B cell (primary cell): ENCODE measurements around the gene THAP8.

Source experiments
- EZH2 ChIP-seq: IDR thresholded peaks from 2 replicates; pipeline ENCODE4 v1.6.1; 2012; ENCODE audit warnings: borderline replicate concordance, low read depth, mild to moderate bottlenecking, moderate library complexity, low read length; ENCODE audit not compliant: insufficient read depth, poor library complexity, severe bottlenecking
- TF ChIP-seq, protein P1 (sequence below): fragments of 200-600 bp; IDR thresholded peaks from one replicate; pipeline ENCODE4 v1.8.0; 2022; ENCODE audit warnings: antibody characterized with exemption, mild to moderate bottlenecking

DNA sequence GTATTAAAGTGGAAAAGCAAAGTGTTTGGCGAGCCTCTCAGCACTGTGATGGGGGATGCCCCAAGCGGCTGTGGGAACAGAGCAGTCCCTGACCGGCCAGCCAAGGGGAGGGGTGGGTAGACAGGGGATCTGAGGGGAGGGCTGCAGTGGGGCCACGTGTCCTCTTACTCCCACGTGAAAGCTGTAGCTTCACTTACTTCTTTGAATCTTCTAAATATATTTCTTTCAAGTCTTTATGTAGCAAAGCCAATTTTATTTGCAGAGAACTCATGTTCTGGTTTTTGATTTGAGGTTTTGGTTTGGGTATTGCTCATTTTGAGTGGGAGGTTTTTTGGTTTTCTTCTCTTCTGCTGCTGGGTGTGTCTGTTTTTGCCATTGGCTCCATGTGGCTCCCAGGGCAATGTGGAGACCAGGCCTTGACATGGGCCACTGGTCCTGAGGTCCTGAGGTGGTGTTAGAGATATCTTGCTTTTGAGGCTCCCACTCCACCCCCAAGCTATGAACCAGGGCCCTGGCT is 39.1 kb upstream of the THAP8 start:
- TF ChIP-seq, protein P1, sequence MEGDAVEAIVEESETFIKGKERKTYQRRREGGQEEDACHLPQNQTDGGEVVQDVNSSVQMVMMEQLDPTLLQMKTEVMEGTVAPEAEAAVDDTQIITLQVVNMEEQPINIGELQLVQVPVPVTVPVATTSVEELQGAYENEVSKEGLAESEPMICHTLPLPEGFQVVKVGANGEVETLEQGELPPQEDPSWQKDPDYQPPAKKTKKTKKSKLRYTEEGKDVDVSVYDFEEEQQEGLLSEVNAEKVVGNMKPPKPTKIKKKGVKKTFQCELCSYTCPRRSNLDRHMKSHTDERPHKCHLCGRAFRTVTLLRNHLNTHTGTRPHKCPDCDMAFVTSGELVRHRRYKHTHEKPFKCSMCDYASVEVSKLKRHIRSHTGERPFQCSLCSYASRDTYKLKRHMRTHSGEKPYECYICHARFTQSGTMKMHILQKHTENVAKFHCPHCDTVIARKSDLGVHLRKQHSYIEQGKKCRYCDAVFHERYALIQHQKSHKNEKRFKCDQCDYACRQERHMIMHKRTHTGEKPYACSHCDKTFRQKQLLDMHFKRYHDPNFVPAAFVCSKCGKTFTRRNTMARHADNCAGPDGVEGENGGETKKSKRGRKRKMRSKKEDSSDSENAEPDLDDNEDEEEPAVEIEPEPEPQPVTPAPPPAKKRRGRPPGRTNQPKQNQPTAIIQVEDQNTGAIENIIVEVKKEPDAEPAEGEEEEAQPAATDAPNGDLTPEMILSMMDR, result no peak
- TF ChIP-seq EZH2, result no peak
